HCT116 (cell line): ENCODE results near the gene SDK1.

Experiments
- CEBPB ChIP-seq: IDR thresholded peaks from 2 replicates; pipeline ENCODE4 v1.6.1; 2012; ENCODE audit warnings: low read depth
- CTCF ChIP-seq, 3 experiments: fragments of 200-600 bp in 1 of 3; sonication (generic) in 1 of 3; IDR thresholded peaks in 2 of 3; conservative IDR thresholded peaks in 1 of 3; 2 replicates each; pipeline ENCODE4 v1.5.1; 2012 to 2017; ENCODE audit warnings: low read depth in 2 of 3, low read length in 2 of 3, antibody characterized with exemption in 1 of 3, borderline replicate concordance in 1 of 3, control low read depth in 1 of 3, mild to moderate bottlenecking in 1 of 3, mixed read lengths in 1 of 3, mixed run types in 1 of 3, moderate library complexity in 1 of 3; ENCODE audit not compliant: insufficient read depth in 1 of 3
- EZH2 ChIP-seq: fragments of 200-600 bp; sonication (generic); IDR thresholded peaks from 2 replicates; pipeline ENCODE4 v1.6.1; 2017; ENCODE audit warnings: antibody characterized with exemption, mixed run types
- POLR2AphosphoS5 ChIP-seq: IDR thresholded peaks from 2 replicates; pipeline ENCODE4 v1.6.1; 2011; ENCODE audit warnings: mild to moderate bottlenecking, low read depth, low read length, moderate library complexity
- RAD21 ChIP-seq: IDR thresholded peaks from 2 replicates; pipeline ENCODE4 v1.6.1; 2012; ENCODE audit warnings: low read depth, mild to moderate bottlenecking

- no peak for TF ChIP-seq CTCF (IDR thresholded peaks at IDR 0.05 in 2 of 3, conservative IDR thresholded peaks at IDR 0.05 in 1 of 3; ENCODE audit: borderline replicate concordance in 1 of 3, insufficient read depth in 1 of 3, low read depth in 2 of 3, low read length in 2 of 3)
- TF ChIP-seq EZH2, result no peak
- TF ChIP-seq CEBPB, result no peak
- no peak for TF ChIP-seq POLR2AphosphoS5
- TF ChIP-seq RAD21, result no peak
Observed at GRCh38 chr7:3569643-3570042, 268.6 kb downstream of the SDK1 start.
